ENCODE data around the gene ZNF282. TPM values are rescaled to one million over a fixed set of nuclear protein-coding genes. Genes with fewer than 3 reads are reported as not detected.

The ZNF282 gene
- total RNA-seq, 1 experiment from 2014 or later: 39.0 TPM

DNA sequence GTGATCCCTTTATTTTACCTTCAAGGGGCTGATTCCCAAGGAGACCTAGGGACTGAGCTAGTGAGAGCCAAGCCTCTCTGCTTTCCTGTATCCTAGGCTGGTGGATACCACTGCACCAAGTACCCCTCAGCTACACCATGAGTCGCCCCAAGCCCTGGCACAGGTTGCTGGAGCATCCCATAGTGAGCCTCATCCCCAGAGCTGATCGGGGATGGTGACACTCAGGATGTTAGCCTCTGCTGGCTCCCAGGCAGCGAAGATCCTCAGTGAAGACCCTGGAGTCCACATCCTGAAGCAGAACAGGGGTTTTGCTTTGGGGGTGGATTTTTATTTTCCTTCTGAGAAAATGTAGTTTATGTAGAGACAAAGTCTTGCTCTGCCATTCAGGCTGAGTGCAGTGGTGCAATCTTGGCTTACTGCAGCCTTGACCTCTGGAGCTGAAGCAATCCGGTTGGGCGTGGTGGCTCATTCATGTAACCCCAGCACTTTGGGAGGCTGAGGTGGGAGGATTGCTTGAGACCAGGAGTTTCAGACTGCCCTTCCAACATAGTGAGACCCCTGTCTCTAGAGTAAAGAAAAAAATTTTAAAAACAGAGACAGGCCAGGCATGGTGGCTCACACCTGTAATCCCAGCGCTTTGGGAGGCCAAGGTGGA lies 31.6 kb downstream of the ZNF282 start:
- Histone ChIP-seq H3K4ac (ENCODE audit: low read depth, low read length) (no peak overlapping the region), H3K9me3 (ENCODE audit: control insufficient read depth, low read depth, low read length) (no peaks in the 10 kb centered on the region), H2AK5ac (ENCODE audit: insufficient read length, low read length) (no peak overlapping the region), H2BK5ac (ENCODE audit: insufficient read length, low read length) (no peak overlapping the region), H3K79me1 (ENCODE audit: insufficient read depth, low read depth, low read length, poor library complexity, severe bottlenecking) (no peaks in the 10 kb centered on the region), H2BK120ac (ENCODE audit: low read depth, low read length, poor library complexity, severe bottlenecking) (no peak overlapping the region), H3K23me2 (ENCODE audit: insufficient read length, low read depth, low read length, poor library complexity, severe bottlenecking) (no peaks in the 10 kb centered on the region), H3K4me1 (ENCODE audit: insufficient read depth, low read length) (no peaks in the 10 kb centered on the region), H2AFZ (ENCODE audit: low read length) (no peak overlapping the region), H3K23ac (ENCODE audit: insufficient read length, low read depth, low read length) (no peak overlapping the region), H2BK15ac (ENCODE audit: low read depth, low read length) (no peak overlapping the region), H3K27ac (ENCODE audit: insufficient read length, low read depth, low read length) (no peak overlapping the region), H2BK12ac (ENCODE audit: insufficient read length, low read depth, low read length) (no peak overlapping the region), H4K5ac (ENCODE audit: insufficient read length, low read depth, low read length) (no peak overlapping the region), H3K9ac (ENCODE audit: extremely low read depth, insufficient read length, low read length) (no peak overlapping the region), H3T11ph (ENCODE audit: low read length) (no peak overlapping the region), H4K20me1 (ENCODE audit: control insufficient read depth, insufficient read depth, insufficient read length) (no peaks in the 10 kb centered on the region), H3K18ac (ENCODE audit: insufficient read length, low read depth, low read length) (no peak overlapping the region), H4K8ac (replicated peaks; ENCODE audit: insufficient read length, low read depth, low read length) (no peak overlapping the region), H4K91ac (ENCODE audit: insufficient read length, low read depth, low read length) (no peak overlapping the region), H2BK20ac (ENCODE audit: low read depth, low read length, poor library complexity, severe bottlenecking) (no peak overlapping the region), H3K56ac (ENCODE audit: insufficient read length, low read depth, low read length) (no peak overlapping the region), H3K4me2 (ENCODE audit: insufficient read depth, insufficient read length, low read length) (no peak overlapping the region), H3K27me3 (ENCODE audit: insufficient read depth, low read length) (no peaks in the 10 kb centered on the region), H3K14ac (ENCODE audit: insufficient read depth, low read length) (no peak overlapping the region), H3K79me2 (ENCODE audit: insufficient read depth, low read length) (no peaks in the 10 kb centered on the region)
- no peak overlapping the region for H3K4me3 Mint-ChIP-seq
- H3K27me3 Mint-ChIP-seq (ENCODE audit: low read depth): peaks cover 13% of the 10 kb centered on the region
- no CpG with 5 or more reads among the region's 6 CpGs for WGBS (ENCODE audit: extremely low coverage, insufficient read length, low lambda C conversion rate)
- H3K36me3 Mint-ChIP-seq (ENCODE audit: insufficient read depth in 1 of 3, low read depth in 3 of 3): peaks cover 1 to 21% (median 20%) of the 10 kb centered on the region in 3 experiments; a peak in 5 of 7 replicates
- TF ChIP-seq, protein P1, sequence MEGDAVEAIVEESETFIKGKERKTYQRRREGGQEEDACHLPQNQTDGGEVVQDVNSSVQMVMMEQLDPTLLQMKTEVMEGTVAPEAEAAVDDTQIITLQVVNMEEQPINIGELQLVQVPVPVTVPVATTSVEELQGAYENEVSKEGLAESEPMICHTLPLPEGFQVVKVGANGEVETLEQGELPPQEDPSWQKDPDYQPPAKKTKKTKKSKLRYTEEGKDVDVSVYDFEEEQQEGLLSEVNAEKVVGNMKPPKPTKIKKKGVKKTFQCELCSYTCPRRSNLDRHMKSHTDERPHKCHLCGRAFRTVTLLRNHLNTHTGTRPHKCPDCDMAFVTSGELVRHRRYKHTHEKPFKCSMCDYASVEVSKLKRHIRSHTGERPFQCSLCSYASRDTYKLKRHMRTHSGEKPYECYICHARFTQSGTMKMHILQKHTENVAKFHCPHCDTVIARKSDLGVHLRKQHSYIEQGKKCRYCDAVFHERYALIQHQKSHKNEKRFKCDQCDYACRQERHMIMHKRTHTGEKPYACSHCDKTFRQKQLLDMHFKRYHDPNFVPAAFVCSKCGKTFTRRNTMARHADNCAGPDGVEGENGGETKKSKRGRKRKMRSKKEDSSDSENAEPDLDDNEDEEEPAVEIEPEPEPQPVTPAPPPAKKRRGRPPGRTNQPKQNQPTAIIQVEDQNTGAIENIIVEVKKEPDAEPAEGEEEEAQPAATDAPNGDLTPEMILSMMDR (conservative IDR thresholded peaks at IDR 0.05): no peak
- H3K27ac Mint-ChIP-seq: no peak overlapping the region
- H3K9me3 Mint-ChIP-seq: no peaks in the 10 kb centered on the region
- DNase-seq: no peak
- no peaks in the 10 kb centered on the region for H3K4me1 Mint-ChIP-seq

Data from H9 (cell line).